HG02610 (cell line): ENCODE data around the gene HKDC1.
A peak's percentile ranks its signal among the peaks of the same experiment; 100 is the strongest.
"Not testable (repeated sequence)": the region's sequence is repeated elsewhere in the genome, so short reads cannot be mapped to it uniquely, and the experiment has no call there.

ENCODE experiments used
- ATAC-seq: cut with Tn5 transposase; IDR thresholded peaks from one replicate; pipeline ENCODE4 v1.9.1; 2021; ENCODE audit warnings: mild to moderate bottlenecking, moderate library complexity; ENCODE audit not compliant: unreplicated experiment

The HKDC1 gene

GRCh38 chr10:69220041-69220451 lies at the start of gene HKDC1:
Gene HKDC1, plus strand, starts transcription at chr10:69220332. Its CDS starts 104 bp downstream, at chr10:69220436.
- ATAC-seq = no peak

- peak; percentile 75 for ATAC-seq
These were observed 47.7 kb upstream of the HKDC1 start for GRCh38 chr10:69172241-69172982.

GRCh38 chr10:69175326-69175725 lies 44.8 kb upstream of the HKDC1 start:
- not testable (repeated sequence) for ATAC-seq

GRCh38 chr10:69176823-69177222 lies 43.3 kb upstream of the HKDC1 start:
- ATAC-seq = no peak

- peak; percentile 19 for ATAC-seq
These were observed 40.9 kb upstream of the HKDC1 start for GRCh38 chr10:69179089-69179742.

- peak; percentile 70 for ATAC-seq
These were observed 40.2 kb upstream of the HKDC1 start, which contains the start of gene SUPV3L1 for GRCh38 chr10:69179743-69180524. Gene SUPV3L1, plus strand, starts transcription at chr10:69180234. Its CDS starts 58 bp downstream, at chr10:69180292.

GRCh38 chr10:69180525-69181204 lies 39.5 kb upstream of the HKDC1 start:
- ATAC-seq = peak; percentile 32

GRCh38 chr10:69181433-69181832 lies 38.7 kb upstream of the HKDC1 start:
- no peak for ATAC-seq

GRCh38 chr10:69182005-69182404 lies 38.1 kb upstream of the HKDC1 start:
- ATAC-seq = no peak

- no peak for ATAC-seq
These were observed 33.6 kb upstream of the HKDC1 start for GRCh38 chr10:69186524-69186923.

- ATAC-seq = no peak
These were observed 19.1 kb upstream of the HKDC1 start for GRCh38 chr10:69201045-69201444.

GRCh38 chr10:69202332-69202731 lies 17.8 kb upstream of the HKDC1 start:
- no peak for ATAC-seq

- ATAC-seq = no peak
These were observed 11.4 kb upstream of the HKDC1 start for GRCh38 chr10:69208761-69209160.

- no peak for ATAC-seq
These were observed 10.2 kb upstream of the HKDC1 start for GRCh38 chr10:69209787-69210484.

GRCh38 chr10:69211104-69211503 lies 9.0 kb upstream of the HKDC1 start:
- ATAC-seq = no peak

GRCh38 chr10:69211524-69211923 lies 8.6 kb upstream of the HKDC1 start:
- ATAC-seq = no peak

- no peak for ATAC-seq
These were observed 6.4 kb upstream of the HKDC1 start for GRCh38 chr10:69213591-69214311.

GRCh38 chr10:69214666-69215131 lies 5.4 kb upstream of the HKDC1 start:
- ATAC-seq = no peak

- ATAC-seq = no peak
These were observed 4.5 kb upstream of the HKDC1 start for GRCh38 chr10:69215405-69216171.
